ENCODE measurements around the gene CHCHD10. TPM values are rescaled to one million over a fixed set of nuclear protein-coding genes. Genes with fewer than 3 reads are reported as not detected.

Gene CHCHD10
- total RNA-seq, 4 donors from 2014 or later, result 112 to 219 (median 142) TPM

GRCh38 chr22:23812378-23812777, 44.6 kb upstream of the CHCHD10 start:
- TF ChIP-seq CTCF (IDR thresholded peaks at IDR 0.05) (no peak), POLR2A (IDR thresholded peaks at IDR 0.05) (no peak)
- no peaks in the 10 kb centered on the region for H3K27me3 ChIP-seq
- H3K4me3 ChIP-seq, result no peak overlapping the region
- no peak for DNase-seq
- no peak overlapping the region for H3K27ac ChIP-seq
- H3K36me3 ChIP-seq, result peaks cover 0 to 56% (median 0%) of the 10 kb centered on the region in 3 donors
- no peaks in the 10 kb centered on the region for H3K9me3 ChIP-seq
- no peaks in the 10 kb centered on the region for H3K4me1 ChIP-seq

- peaks cover 0 to 81% (median 0%) of the 10 kb centered on the region in 3 donors for H3K36me3 ChIP-seq
- no peak overlapping the region for H3K4me3 ChIP-seq
- TF ChIP-seq POLR2A (IDR thresholded peaks at IDR 0.05), result no peak
- TF ChIP-seq CTCF (IDR thresholded peaks at IDR 0.05), result no peak
These were observed 39.1 kb upstream of the CHCHD10 start for GRCh38 chr22:23806837-23807236.

GRCh38 chr22:23804781-23805291, 37.1 kb upstream of the CHCHD10 start:
- Histone ChIP-seq H3K9me3 (no peaks in the 10 kb centered on the region), H3K4me1 (peaks cover 0 to 21% (median 9%) of the 10 kb centered on the region in 4 donors), H3K27ac (peak overlapping the region in 2 of 4 donors; percentile 16 to 84), H3K4me3 (peak overlapping the region in 1 of 4 donors; percentile 16), H3K36me3 (peaks cover 0 to 84% (median 0%) of the 10 kb centered on the region in 3 donors), H3K27me3 (no peaks in the 10 kb centered on the region)
- peak in 1 of 3 donors; percentile 33 for DNase-seq
- TF ChIP-seq POLR2A (IDR thresholded peaks at IDR 0.05) (no peak), CTCF (IDR thresholded peaks at IDR 0.05) (no peak)

More at GRCh38 chr22:23806837-23807236, 39.1 kb upstream of the CHCHD10 start:
- Histone ChIP-seq H3K9me3 (no peaks in the 10 kb centered on the region), H3K4me1 (peaks cover 0 to 18% (median 5%) of the 10 kb centered on the region in 4 donors), H3K27ac (peak overlapping the region in 1 of 4 donors; percentile 84), H3K27me3 (no peaks in the 10 kb centered on the region)
- DNase-seq, result peak in 1 of 3 donors; percentile 2

- no peaks in the 10 kb centered on the region for H3K9me3 ChIP-seq
- no peaks in the 10 kb centered on the region for H3K27me3 ChIP-seq
- TF ChIP-seq CTCF (IDR thresholded peaks at IDR 0.05), result no peak
- no peak for TF ChIP-seq POLR2A (IDR thresholded peaks at IDR 0.05)
- peak; percentile 35 to 71 (median 65) for DNase-seq
- peaks cover 0 to 21% (median 9%) of the 10 kb centered on the region in 4 donors for H3K4me1 ChIP-seq
- peak overlapping the region in 2 of 4 donors; percentile 36 for H3K4me3 ChIP-seq
- peak overlapping the region in 3 of 4 donors; percentile 29 to 84 (median 56) for H3K27ac ChIP-seq
- peaks cover 0 to 77% (median 0%) of the 10 kb centered on the region in 3 donors for H3K36me3 ChIP-seq
These were observed 35.4 kb upstream of the CHCHD10 start for GRCh38 chr22:23803001-23803819.

- Histone ChIP-seq H3K9me3 (no peaks in the 10 kb centered on the region), H3K27ac (peak overlapping the region in 2 of 4 donors; percentile 30 to 84), H3K4me3 (no peak overlapping the region), H3K4me1 (peaks cover 0 to 21% (median 9%) of the 10 kb centered on the region in 4 donors), H3K36me3 (peaks cover 0 to 78% (median 0%) of the 10 kb centered on the region in 3 donors), H3K27me3 (no peaks in the 10 kb centered on the region)
- TF ChIP-seq POLR2A (IDR thresholded peaks at IDR 0.05) (no peak), CTCF (IDR thresholded peaks at IDR 0.05) (no peak)
- peak in 1 of 3 donors; percentile 25 for DNase-seq
These were observed 34.2 kb upstream of the CHCHD10 start for GRCh38 chr22:23801886-23802377.

Measured in Peyer's patch (tissue), 4 donors.